Thoracic aorta (tissue), 2 donors: ENCODE results near the gene MRTFB. TPM values are rescaled to one million over a fixed set of nuclear protein-coding genes. Genes with fewer than 3 reads are reported as not detected.
A peak's percentile ranks its signal among the peaks of the same experiment; 100 is the strongest.
"Not testable (repeated sequence)": the region's sequence is repeated elsewhere in the genome, so short reads cannot be mapped to it uniquely, and the experiment has no call there.

Experiments
- ATAC-seq: fragments of 150-250 bp; one replicate; pipeline ENCODE4 v1.8.0; 2017; ENCODE audit warnings: low read depth; ENCODE audit not compliant: insufficient number of reproducible peaks, low FRiP score
- DNase-seq: peaks from one replicate; pipeline ENCODE4 v3.0.0-alpha.2; 2020; ENCODE audit warnings: low spot score
- H3K27ac ChIP-seq, 2 donors: fragments of 200-600 bp; sonication (generic); 1 replicate in 1 of 2; 2 replicates in 1 of 2; pipeline ENCODE4 v1.5.1; 2016; ENCODE audit warnings: mild to moderate bottlenecking in 2 of 2, moderate library complexity in 2 of 2
- H3K27me3 ChIP-seq: fragments of 200-600 bp; sonication (generic); replicated peaks from 2 replicates; pipeline ENCODE4 v1.6.0; 2016; ENCODE audit warnings: mild to moderate bottlenecking; ENCODE audit not compliant: insufficient read depth
- H3K36me3 ChIP-seq: fragments of 200-600 bp; sonication (generic); one replicate; pipeline ENCODE4 v1.5.1; 2016
- H3K4me1 ChIP-seq, 2 donors: fragments of 200-600 bp; sonication (generic); 1 replicate in 1 of 2; 2 replicates in 1 of 2; pipeline versions ENCODE4 v1.5.1 to v1.6.0; 2016; ENCODE audit warnings: low read depth in 2 of 2, mild to moderate bottlenecking in 1 of 2; ENCODE audit not compliant: control insufficient read depth in 1 of 2
- H3K4me3 ChIP-seq: fragments of 200-600 bp; sonication (generic); 2 replicates; pipeline ENCODE4 v1.5.1; 2016; ENCODE audit warnings: mild to moderate bottlenecking
- H3K9me3 ChIP-seq: fragments of 200-600 bp; sonication (generic); 2 replicates; pipeline ENCODE4 v1.5.1; 2016
- CTCF ChIP-seq: fragments of 200-600 bp; sonication (generic); IDR thresholded peaks from one replicate; pipeline ENCODE4 v1.5.1; 2019; ENCODE audit warnings: antibody characterized with exemption
- total RNA-seq, 2 donors: library from RNA; depleted of rRNA; stranded (reverse); fragments of >200 nt; gene quantifications; one replicate each; pipeline versions ENCODE4 v1.1.0 to v1.2.3, GENCODE V29; 2016

Gene MRTFB
- total RNA-seq, 2 donors from 2014 or later, result 38.0 to 73.8 TPM

GRCh38 chr16:14177704-14178103 lies 106.6 kb downstream of the MRTFB start:
- H3K4me1 ChIP-seq, result no peaks in the 10 kb centered on the region
- DNase-seq, result no peak
- ATAC-seq, result no peak
- no peak overlapping the region for H3K27ac ChIP-seq
- no peaks in the 10 kb centered on the region for H3K9me3 ChIP-seq
- H3K36me3 ChIP-seq, result no peaks in the 10 kb centered on the region
- no peak for TF ChIP-seq CTCF
- H3K27me3 ChIP-seq, result no peaks in the 10 kb centered on the region
- H3K4me3 ChIP-seq, result no peak overlapping the region

GRCh38 chr16:14179116-14179515 lies 108.0 kb downstream of the MRTFB start:
- no peaks in the 10 kb centered on the region for H3K4me1 ChIP-seq
- DNase-seq, result no peak
- TF ChIP-seq CTCF, result no peak
- no peak for ATAC-seq
- H3K9me3 ChIP-seq, result no peaks in the 10 kb centered on the region
- H3K27me3 ChIP-seq, result no peaks in the 10 kb centered on the region
- no peak overlapping the region for H3K27ac ChIP-seq
- no peaks in the 10 kb centered on the region for H3K36me3 ChIP-seq
- no peak overlapping the region for H3K4me3 ChIP-seq

- Histone ChIP-seq H3K27ac (no peak overlapping the region), H3K4me1 (peaks cover 3 to 11% of the 10 kb centered on the region in 2 donors), H3K4me3 (no peak overlapping the region), H3K9me3 (no peaks in the 10 kb centered on the region), H3K36me3 (no peaks in the 10 kb centered on the region), H3K27me3 (no peaks in the 10 kb centered on the region)
- no peak for DNase-seq
- no peak for TF ChIP-seq CTCF
- ATAC-seq, result no peak
Observed at GRCh38 chr16:14180481-14180944, 109.4 kb downstream of the MRTFB start.

GRCh38 chr16:14181371-14182050 lies 110.4 kb downstream of the MRTFB start:
- no peak for TF ChIP-seq CTCF
- H3K27ac ChIP-seq, result no peak overlapping the region
- no peak overlapping the region for H3K4me3 ChIP-seq
- H3K36me3 ChIP-seq, result no peaks in the 10 kb centered on the region
- ATAC-seq, result peak; percentile 50
- no peak for DNase-seq
- H3K27me3 ChIP-seq, result no peaks in the 10 kb centered on the region
- H3K4me1 ChIP-seq, result peaks cover 6 to 20% of the 10 kb centered on the region in 2 donors
- no peaks in the 10 kb centered on the region for H3K9me3 ChIP-seq

- no peaks in the 10 kb centered on the region for H3K9me3 ChIP-seq
- no peak for TF ChIP-seq CTCF
- H3K36me3 ChIP-seq, result no peaks in the 10 kb centered on the region
- DNase-seq (no peak), ATAC-seq (no peak)
- H3K4me1 ChIP-seq, result peaks cover 6 to 20% of the 10 kb centered on the region in 2 donors
- H3K27me3 ChIP-seq, result no peaks in the 10 kb centered on the region
- H3K4me3 ChIP-seq, result no peak overlapping the region
- no peak overlapping the region for H3K27ac ChIP-seq
Observed at GRCh38 chr16:14182999-14183398, 111.9 kb downstream of the MRTFB start.

- DNase-seq, H3K9me3 ChIP-seq, H3K27ac ChIP-seq, H3K36me3 ChIP-seq, H3K4me3 ChIP-seq, ATAC-seq, H3K27me3 ChIP-seq: not testable (repeated sequence)
- peaks cover 6 to 20% of the 10 kb centered on the region in 2 donors for H3K4me1 ChIP-seq
Observed at GRCh38 chr16:14183962-14184361, 112.8 kb downstream of the MRTFB start.
